Fibroblast of gingiva (primary cell): ENCODE data around the gene GLIS1.
A peak's percentile ranks its signal among the peaks of the same experiment; 100 is the strongest.

Experiments used
- DNase-seq: peaks from one replicate; pipeline ENCODE4 v3.0.0-alpha.2; 2011; ENCODE audit warnings: low read depth

Gene GLIS1

DNA sequence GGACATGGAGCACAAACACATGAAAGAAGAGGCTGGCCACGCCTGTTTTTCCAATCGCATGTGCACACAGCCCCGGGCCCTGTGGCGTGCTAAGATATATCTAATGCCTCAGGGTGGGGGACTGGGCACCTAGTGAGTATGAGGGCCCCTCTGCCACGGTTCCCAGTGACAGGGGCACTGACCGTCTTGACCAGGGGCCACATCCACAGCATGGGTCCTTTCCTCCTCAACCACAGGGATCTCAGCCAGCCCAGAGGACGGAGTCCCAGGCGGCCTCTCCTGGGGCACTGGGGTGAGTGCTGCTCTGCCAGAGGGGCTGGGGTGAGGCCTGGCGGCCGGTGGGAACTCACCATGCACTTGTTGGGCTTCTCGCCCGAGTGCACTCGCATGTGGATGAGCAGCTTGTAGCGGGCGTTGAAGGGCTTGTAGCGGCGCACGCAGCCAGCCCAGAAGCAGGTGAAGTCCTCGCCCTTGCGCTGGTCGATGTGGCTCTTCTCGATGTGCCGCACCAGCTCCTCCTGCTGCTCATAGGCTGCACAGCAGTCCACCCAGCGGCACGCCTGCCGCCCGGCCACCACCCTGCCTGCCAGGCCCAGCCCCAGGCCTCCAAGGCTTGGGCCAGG lies 145.1 kb downstream of the GLIS1 start:
- DNase-seq: no peak

GRCh38 chr1:53592985-53593757 lies 145.8 kb downstream of the GLIS1 start:
- no peak for DNase-seq

GRCh38 chr1:53592521-53592982 lies 146.4 kb downstream of the GLIS1 start:
- DNase-seq: peak; percentile 60

DNA sequence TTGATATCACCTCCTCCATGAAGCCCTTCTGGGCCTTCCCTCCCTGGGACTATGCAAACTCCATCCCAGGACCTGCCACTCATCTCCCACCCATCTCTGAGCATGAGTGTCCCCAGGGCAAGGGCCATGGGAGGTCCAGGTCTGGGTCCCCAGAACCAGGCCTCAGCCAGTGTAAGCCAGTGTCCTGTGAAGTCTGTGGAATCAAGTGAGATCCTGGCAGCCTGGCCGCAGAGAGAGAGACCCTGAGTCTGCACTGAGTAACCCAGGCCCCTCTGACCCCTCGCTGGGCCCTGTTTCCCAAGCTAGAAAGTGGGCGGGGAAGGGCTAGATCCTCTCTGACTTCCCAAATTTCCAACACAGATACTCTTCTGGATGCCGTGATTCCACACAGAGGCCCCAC lies 147.0 kb downstream of the GLIS1 start:
- DNase-seq: no peak

DNA sequence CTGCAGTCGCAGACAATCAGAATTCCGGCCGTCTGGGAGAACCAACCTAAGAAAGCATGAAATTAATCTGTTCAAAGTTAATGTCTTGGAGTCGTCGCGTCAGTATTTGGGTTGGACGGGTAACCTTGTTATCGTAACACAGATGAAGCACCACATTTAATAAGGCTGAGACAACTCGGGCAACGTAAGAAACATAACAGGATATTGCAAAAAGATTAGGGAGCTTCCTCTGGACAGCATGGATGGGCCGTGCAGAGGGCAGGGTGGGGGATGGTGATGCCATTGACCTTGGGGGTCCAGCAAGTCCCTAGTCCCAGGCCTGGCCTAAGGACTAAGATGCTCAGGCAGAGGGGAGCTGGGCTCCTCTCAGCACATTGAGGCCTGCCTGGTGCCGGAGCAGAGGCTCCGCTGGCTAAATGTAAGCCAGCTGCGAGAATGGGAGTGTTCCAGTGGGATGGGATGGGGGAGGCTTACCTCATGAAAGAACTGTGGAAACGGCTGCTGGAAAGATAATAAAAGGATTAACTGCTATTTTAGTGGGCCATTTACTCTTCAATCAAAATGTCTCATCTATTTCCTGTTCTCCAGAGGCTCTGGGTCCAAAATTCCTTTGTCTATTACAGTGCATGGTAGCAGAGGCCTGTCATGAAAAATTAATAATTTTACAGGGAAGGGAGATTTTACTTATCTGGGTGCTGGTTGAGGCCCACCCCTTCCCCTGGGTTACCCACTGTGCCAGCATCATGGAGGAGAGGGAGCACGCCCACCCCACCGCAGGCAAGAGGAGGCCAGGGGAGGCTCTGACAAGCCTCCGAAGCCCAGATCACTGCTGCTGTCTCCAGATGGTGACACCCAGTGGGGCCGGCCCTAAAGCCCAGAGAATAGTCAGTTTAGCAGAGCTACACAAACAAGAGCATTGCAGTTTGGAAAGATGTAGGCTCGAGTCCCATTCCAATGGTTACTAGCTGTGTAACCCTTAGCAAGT lies 148.1 kb downstream of the GLIS1 start:
- peak; percentile 39 for DNase-seq

- DNase-seq: no peak
Measured at GRCh38 chr1:53590104-53590503, 148.9 kb downstream of the GLIS1 start.

DNA sequence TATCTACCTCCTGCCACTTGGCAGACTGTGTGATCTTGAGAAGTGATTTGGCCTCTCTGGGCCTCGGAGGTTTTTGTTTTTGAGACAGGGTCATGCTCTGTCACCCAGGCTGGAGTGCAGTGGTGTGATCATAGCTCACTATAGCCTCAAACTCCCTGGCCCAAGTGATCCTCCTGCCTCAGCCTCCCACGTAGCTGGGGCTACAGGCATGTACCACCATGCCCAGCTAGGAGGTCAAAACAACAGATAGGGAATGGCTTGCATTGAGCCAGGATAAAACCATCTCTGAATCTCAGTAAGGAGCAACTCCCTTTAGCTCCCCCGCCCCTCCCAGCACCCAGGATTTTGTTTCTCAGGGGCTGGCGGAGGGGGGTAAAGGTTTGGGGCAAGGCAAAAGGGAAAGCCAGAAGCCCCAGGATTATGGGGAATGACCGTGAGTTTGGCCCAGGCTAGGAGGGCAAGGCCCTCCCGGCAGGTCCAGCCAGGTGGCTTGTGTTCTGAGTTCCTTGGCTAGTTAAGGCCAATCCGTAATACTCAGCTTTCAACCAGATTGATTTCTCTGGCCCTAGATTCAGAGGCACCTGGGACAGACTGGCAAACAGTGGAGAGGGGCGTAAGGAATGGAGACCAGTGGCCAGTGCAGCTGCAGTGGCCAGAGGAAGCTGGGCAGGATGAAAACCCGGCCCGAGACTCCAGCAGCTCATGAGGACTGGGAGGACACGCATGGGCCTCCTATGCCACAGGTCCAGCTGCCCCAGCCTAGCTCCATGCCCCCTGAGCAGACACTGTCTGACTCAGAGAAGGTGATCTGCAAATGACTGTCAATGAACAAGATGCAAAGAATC lies 149.7 kb downstream of the GLIS1 start:
- DNase-seq: no peak

- DNase-seq: no peak
Measured at GRCh38 chr1:53588053-53588779, 150.7 kb downstream of the GLIS1 start.

- DNase-seq: no peak
Measured at GRCh38 chr1:53587252-53587988, 151.5 kb downstream of the GLIS1 start.

DNA sequence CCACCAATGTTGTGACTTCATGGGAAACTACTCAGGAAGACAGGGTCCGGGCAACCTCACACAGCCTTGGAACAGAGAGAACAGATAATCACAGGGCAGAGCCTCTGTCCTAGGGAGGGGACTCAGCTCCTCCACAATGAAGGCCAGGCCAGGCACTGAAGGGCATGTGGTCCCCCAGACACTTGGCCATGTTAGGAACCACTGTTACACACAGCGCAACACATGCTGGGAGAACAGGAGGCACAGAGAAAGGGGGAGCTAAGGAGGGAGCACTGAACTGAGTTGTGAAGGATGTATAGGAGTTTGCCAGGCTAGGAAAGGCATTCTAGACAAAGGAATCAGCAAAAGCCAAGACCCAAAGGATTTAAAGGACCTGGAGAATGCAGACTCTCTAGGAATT lies 152.2 kb downstream of the GLIS1 start:
- DNase-seq: no peak

- no peak for DNase-seq
Measured at GRCh38 chr1:53585565-53585964, 153.4 kb downstream of the GLIS1 start.

DNA sequence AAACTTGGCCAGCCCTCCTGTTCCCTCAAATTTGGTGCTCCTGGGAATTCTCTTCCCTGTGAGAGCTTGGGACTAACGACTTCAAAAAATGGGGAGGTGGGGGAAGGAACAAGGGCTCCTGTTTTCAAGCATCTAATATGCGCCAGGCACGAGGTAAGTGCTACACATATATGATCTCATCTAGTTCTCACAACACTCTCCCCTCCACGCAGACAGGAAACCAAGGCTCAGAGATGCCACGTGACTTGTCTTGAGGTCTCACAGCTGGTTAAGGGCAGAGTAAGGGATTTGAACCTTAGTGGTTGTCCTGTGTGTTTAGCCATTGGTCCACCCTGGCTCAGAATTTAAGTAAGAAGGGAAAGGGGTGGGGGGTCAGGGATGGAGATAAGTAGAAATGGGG lies 153.8 kb downstream of the GLIS1 start:
- DNase-seq: no peak

DNA sequence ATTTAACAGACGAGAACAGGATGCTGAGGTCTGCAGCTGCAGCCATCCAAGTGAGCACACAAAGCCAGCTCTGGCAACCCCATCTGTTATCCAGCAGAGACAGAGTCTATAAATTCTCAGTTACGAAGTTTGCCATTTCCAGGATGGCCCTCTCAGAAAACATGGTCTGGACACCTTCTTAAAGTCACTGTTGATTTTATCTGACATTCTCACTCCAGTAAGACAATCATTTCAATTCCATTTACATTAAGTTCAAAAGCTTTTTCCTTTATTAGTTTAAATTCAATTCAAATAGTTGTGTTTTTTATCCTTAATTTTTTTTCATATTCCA lies 154.2 kb downstream of the GLIS1 start:
- no peak for DNase-seq

- DNase-seq: no peak
Measured at GRCh38 chr1:53583868-53584776, 154.8 kb downstream of the GLIS1 start.

- peak; percentile 87 for DNase-seq
Measured at GRCh38 chr1:53583021-53583867, 155.7 kb downstream of the GLIS1 start.

DNA sequence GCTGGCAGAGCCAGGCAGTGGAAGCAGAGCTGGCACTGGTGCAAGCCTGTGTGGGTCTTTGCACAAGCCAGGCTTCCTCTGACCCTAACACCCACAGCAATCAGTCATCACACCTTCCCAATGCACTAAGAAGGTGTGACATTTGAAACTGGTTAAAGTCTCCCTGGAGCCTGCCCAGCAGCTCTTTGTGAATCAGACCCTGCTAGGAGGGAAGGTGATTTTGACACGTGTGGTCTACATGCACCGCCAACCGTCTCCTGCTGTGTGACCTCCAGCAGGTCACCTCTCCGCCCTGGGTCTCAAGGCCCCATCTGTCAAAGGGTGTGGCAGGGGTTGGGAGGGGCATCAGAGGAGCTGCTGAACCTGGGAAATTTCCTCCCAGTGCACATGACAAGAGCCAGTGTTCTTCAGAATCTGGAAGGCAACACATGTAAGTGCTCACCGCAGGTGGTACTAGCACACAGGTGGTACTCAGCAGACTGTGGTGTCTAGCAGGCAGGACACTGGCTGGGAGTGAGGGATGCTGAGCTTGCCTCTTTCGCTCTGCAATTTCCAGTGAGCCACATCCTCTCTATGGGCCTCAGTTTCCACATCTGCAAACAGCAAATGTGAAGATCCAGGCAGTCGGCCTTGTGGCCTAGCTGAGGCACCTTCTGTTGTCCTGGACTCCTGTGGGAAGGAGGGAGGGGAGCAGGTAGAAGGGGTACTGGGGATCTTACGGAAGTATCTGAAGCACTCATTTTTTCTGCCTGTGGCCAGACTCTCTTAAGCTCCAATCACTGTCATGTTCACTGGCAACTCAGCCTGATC lies 156.5 kb downstream of the GLIS1 start:
- no peak for DNase-seq

DNA sequence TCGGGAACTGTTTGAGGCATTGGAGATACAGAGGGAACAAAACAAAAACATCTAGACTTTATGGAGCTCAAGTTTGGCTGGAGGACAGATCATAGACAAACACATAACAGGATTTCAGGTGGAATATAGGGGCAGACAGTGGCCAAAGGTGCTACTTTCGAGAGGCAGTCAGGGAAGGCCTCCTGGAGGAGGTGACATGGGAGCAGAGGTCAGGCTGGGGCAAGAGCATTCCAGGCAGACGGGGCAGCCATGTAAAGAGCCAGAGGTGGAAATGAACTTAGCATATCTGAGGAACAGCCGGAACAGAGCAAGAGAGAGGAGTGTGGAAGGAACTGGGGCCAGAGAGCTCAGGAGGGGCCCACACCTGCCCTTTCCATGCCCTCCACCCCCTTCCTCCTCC lies 157.5 kb downstream of the GLIS1 start:
- no peak for DNase-seq
